ENCODE measurements around the gene GRM3. TPM values are rescaled to one million over a fixed set of nuclear protein-coding genes. Genes with fewer than 3 reads are reported as not detected.

Gene GRM3
- polyA plus RNA-seq, 1 donor, result 0.16 TPM

- no peaks in the 10 kb centered on the region for H3K9me3 ChIP-seq (ENCODE audit: control insufficient read depth, low read depth, low read length)
- no peaks in the 10 kb centered on the region for H3K27me3 ChIP-seq (ENCODE audit: control insufficient read depth, insufficient read depth, low read length)
- 91% methylated on average over 1 of the region's 2 CpGs for WGBS (ENCODE audit: insufficient coverage, low lambda C conversion rate)
- no peak overlapping the region for H3K27ac ChIP-seq (ENCODE audit: low read length)
- H3K36me3 ChIP-seq (ENCODE audit: control insufficient read depth, insufficient read depth, low read length), result no peaks in the 10 kb centered on the region
- H3K4me1 ChIP-seq (ENCODE audit: control insufficient read depth, insufficient read depth, low read length), result no peaks in the 10 kb centered on the region
- no peak overlapping the region for H3K4me3 ChIP-seq (ENCODE audit: low read length)
- no peak for DNase-seq
These were observed 254.5 kb downstream of the GRM3 start for GRCh38 chr7:86898171-86898570.

- Histone ChIP-seq H3K36me3 (ENCODE audit: control insufficient read depth, insufficient read depth, low read length) (no peaks in the 10 kb centered on the region), H3K27ac (ENCODE audit: low read length) (no peak overlapping the region), H3K27me3 (ENCODE audit: control insufficient read depth, insufficient read depth, low read length) (no peaks in the 10 kb centered on the region), H3K4me1 (ENCODE audit: control insufficient read depth, insufficient read depth, low read length) (no peaks in the 10 kb centered on the region), H3K9me3 (ENCODE audit: control insufficient read depth, low read depth, low read length) (no peaks in the 10 kb centered on the region), H3K4me3 (ENCODE audit: low read length) (no peak overlapping the region)
- DNase-seq, result no peak
These were observed 257.2 kb downstream of the GRM3 start for GRCh38 chr7:86900886-86901285.

GRCh38 chr7:86904949-86905834, 261.5 kb downstream of the GRM3 start:
- DNase-seq, result no peak
- no peaks in the 10 kb centered on the region for H3K9me3 ChIP-seq (ENCODE audit: control insufficient read depth, low read depth, low read length)
- no peaks in the 10 kb centered on the region for H3K36me3 ChIP-seq (ENCODE audit: control insufficient read depth, insufficient read depth, low read length)
- WGBS (ENCODE audit: insufficient coverage, low lambda C conversion rate), result 0% methylated on average over 2 of the region's 3 CpGs
- H3K4me1 ChIP-seq (ENCODE audit: control insufficient read depth, insufficient read depth, low read length), result no peaks in the 10 kb centered on the region
- no peak overlapping the region for H3K27ac ChIP-seq (ENCODE audit: low read length)
- H3K27me3 ChIP-seq (ENCODE audit: control insufficient read depth, insufficient read depth, low read length), result no peaks in the 10 kb centered on the region
- H3K4me3 ChIP-seq (ENCODE audit: low read length), result no peak overlapping the region

GRCh38 chr7:86908948-86909347, 265.2 kb downstream of the GRM3 start:
- Histone ChIP-seq H3K27ac (ENCODE audit: low read length) (no peak overlapping the region), H3K9me3 (ENCODE audit: control insufficient read depth, low read depth, low read length) (no peaks in the 10 kb centered on the region), H3K36me3 (ENCODE audit: control insufficient read depth, insufficient read depth, low read length) (no peaks in the 10 kb centered on the region), H3K27me3 (ENCODE audit: control insufficient read depth, insufficient read depth, low read length) (no peaks in the 10 kb centered on the region), H3K4me3 (ENCODE audit: low read length) (no peak overlapping the region), H3K4me1 (ENCODE audit: control insufficient read depth, insufficient read depth, low read length) (no peaks in the 10 kb centered on the region)
- no CpG with 5 or more reads among the region's 1 CpG for WGBS (ENCODE audit: insufficient coverage, low lambda C conversion rate)
- no peak for DNase-seq

GRCh38 chr7:86911659-86912058, 267.9 kb downstream of the GRM3 start:
- H3K27ac ChIP-seq (ENCODE audit: low read length), result no peak overlapping the region
- DNase-seq, result no peak
- no peak overlapping the region for H3K4me3 ChIP-seq (ENCODE audit: low read length)
- WGBS (ENCODE audit: insufficient coverage, low lambda C conversion rate), result no CpG with 5 or more reads among the region's 1 CpG
- H3K4me1 ChIP-seq (ENCODE audit: control insufficient read depth, insufficient read depth, low read length), result no peaks in the 10 kb centered on the region
- no peaks in the 10 kb centered on the region for H3K36me3 ChIP-seq (ENCODE audit: control insufficient read depth, insufficient read depth, low read length)
- H3K9me3 ChIP-seq (ENCODE audit: control insufficient read depth, low read depth, low read length), result no peaks in the 10 kb centered on the region
- H3K27me3 ChIP-seq (ENCODE audit: control insufficient read depth, insufficient read depth, low read length), result no peaks in the 10 kb centered on the region

- Histone ChIP-seq H3K36me3 (ENCODE audit: control insufficient read depth, insufficient read depth, low read length) (no peaks in the 10 kb centered on the region), H3K9me3 (ENCODE audit: control insufficient read depth, low read depth, low read length) (no peaks in the 10 kb centered on the region), H3K4me3 (ENCODE audit: low read length) (no peak overlapping the region), H3K4me1 (ENCODE audit: control insufficient read depth, insufficient read depth, low read length) (no peaks in the 10 kb centered on the region), H3K27ac (ENCODE audit: low read length) (no peak overlapping the region), H3K27me3 (ENCODE audit: control insufficient read depth, insufficient read depth, low read length) (no peaks in the 10 kb centered on the region)
- 61% methylated on average over 3 of the region's 4 CpGs for WGBS (ENCODE audit: insufficient coverage, low lambda C conversion rate)
- DNase-seq, result no peak
These were observed 270.0 kb downstream of the GRM3 start for GRCh38 chr7:86913709-86914108.
